AG04450 (cell line): Measurements from ENCODE around the gene NUP153. TPM values are rescaled to one million over a fixed set of nuclear protein-coding genes. Genes with fewer than 3 reads are reported as not detected.

ENCODE experiments used
- CTCF ChIA-PET: fragments of 300-600, 350-600 bp; formaldehyde crosslinking; extraction: SDS; loops from one replicate; lab custom pipeline; 2022; ENCODE audit warnings: antibody characterized with exemption, inconsistent platforms; lab: Charles Lee
- POLR2A ChIA-PET: fragments of 350-600 bp; formaldehyde crosslinking; extraction: SDS; loops from one replicate; lab custom pipeline; 2021; ENCODE audit warnings: antibody characterized with exemption, inconsistent platforms; lab: Yijun Ruan, JAX
- DNase-seq: peaks from one replicate; pipeline ENCODE4 v3.0.0-alpha.2; 2011; ENCODE audit warnings: low read depth, low spot score
- H3K27ac ChIP-seq: one replicate; pipeline ENCODE4 v1.5.1; 2012; ENCODE audit warnings: low read depth, low read length, control low read depth
- H3K27me3 ChIP-seq: one replicate; pipeline ENCODE4 v1.6.0; 2012; ENCODE audit warnings: low read length; ENCODE audit not compliant: control insufficient read depth, insufficient read depth
- H3K4me3 ChIP-seq: 2 replicates; pipeline ENCODE4 v1.5.1; 2011; ENCODE audit warnings: mild to moderate bottlenecking, low read depth, low read length, control low read depth
- H3K9me3 ChIP-seq: 2 replicates; pipeline ENCODE4 v1.5.1; 2012; ENCODE audit warnings: low read length; ENCODE audit not compliant: control insufficient read depth, insufficient read depth
- polyA plus RNA-seq: library from polyadenylated mRNA; depleted of rRNA; stranded (reverse); fragments of >200 nt; gene quantifications from 2 replicates; pipeline ENCODE4 v1.2.3, GENCODE V29; 2011
- TF ChIP-seq, protein P1 (sequence below): IDR thresholded peaks from 2 replicates; pipeline ENCODE4 v1.5.1; 2011; ENCODE audit warnings: low read depth, low read length, control low read depth, inconsistent platforms

The NUP153 gene
- polyA plus RNA-seq, 1 experiment: 35.2 TPM

DNA sequence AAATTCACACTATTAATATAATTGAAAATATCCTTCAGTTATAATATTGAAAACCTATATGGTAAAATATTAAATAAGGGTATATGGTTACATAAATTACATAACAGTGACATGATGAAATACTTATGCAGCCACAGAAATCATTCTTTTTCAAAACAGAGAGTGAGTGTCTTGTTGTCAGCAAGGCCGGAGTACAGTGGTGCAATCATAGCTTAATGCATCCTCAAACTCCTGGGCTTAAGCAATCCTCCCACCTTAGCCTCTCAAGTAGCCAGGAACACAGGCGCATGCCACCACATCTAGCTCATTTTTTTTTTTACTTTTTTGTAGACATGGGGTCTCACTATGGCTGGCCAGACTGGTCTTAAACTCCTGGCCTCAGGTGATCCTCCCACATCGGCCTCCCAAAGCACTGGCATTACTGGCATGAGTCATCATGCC, 66.2 kb downstream of the NUP153 start:
- TF ChIP-seq, protein P1, sequence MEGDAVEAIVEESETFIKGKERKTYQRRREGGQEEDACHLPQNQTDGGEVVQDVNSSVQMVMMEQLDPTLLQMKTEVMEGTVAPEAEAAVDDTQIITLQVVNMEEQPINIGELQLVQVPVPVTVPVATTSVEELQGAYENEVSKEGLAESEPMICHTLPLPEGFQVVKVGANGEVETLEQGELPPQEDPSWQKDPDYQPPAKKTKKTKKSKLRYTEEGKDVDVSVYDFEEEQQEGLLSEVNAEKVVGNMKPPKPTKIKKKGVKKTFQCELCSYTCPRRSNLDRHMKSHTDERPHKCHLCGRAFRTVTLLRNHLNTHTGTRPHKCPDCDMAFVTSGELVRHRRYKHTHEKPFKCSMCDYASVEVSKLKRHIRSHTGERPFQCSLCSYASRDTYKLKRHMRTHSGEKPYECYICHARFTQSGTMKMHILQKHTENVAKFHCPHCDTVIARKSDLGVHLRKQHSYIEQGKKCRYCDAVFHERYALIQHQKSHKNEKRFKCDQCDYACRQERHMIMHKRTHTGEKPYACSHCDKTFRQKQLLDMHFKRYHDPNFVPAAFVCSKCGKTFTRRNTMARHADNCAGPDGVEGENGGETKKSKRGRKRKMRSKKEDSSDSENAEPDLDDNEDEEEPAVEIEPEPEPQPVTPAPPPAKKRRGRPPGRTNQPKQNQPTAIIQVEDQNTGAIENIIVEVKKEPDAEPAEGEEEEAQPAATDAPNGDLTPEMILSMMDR: no peak
- H3K27ac ChIP-seq: no peak overlapping the region
- CTCF ChIA-PET: no interaction called here
- no peaks in the 10 kb centered on the region for H3K9me3 ChIP-seq
- no peak overlapping the region for H3K4me3 ChIP-seq
- DNase-seq: no peak
- no peaks in the 10 kb centered on the region for H3K27me3 ChIP-seq
- POLR2A ChIA-PET: no interaction called here

DNA sequence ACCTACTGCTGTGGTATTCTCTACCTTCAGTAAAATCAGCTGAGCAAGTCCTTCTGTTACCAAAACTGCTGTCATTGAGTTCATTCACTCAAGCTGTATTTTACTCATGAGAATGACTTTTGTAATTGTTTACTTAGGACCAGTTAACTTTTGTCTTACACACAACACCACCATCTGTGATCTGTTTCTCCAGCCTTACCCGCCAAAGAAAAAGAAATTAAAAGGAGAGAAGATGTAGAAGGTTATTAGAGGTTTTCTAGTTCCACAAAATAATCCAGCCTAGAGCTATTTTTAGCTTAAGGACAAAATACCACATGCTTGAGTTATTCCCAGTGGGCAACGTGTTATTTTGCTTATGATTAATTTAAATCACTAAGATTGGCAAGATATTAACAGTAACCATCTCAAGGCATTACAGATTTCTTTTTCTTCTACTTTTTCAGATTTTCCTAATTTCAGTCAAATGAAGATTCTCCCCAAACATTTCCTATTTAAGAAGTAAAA, 68.5 kb downstream of the NUP153 start:
- Histone ChIP-seq H3K9me3 (no peaks in the 10 kb centered on the region), H3K27me3 (no peaks in the 10 kb centered on the region), H3K27ac (no peak overlapping the region), H3K4me3 (no peak overlapping the region)
- TF ChIP-seq, protein P1: no peak
- ChIA-PET POLR2A (no interaction called here), CTCF (interaction anchor here (1.3 to 1.5 kb wide), 2 partner anchors 54 to 166 kb away, joined by 5 to 7 read pairs; no protein-coding TSS in a partner anchor)
- DNase-seq: no peak

DNA sequence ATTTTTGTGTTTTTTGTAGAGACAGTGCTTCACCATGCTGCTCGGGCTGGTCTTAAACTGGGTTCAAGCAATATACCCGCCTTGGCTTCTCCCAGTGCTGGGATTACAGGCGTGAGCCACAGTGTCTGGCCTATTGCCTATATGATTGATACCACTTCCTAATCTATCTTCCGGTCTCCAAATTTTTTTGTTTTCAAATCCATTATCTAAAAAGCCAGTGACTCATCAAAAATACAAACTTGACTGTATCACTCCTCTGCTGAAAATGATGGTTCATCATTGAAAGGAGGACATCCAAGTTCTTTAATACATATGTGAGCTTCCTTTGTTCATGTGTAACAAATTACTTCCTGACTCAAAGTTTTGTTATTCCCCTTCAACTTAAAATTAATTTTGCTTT, 71.2 kb downstream of the NUP153 start:
- ChIA-PET CTCF (interaction anchor here (0.5 kb wide), 1 partner anchor 436 kb away, joined by 3 read pairs; no protein-coding TSS in a partner anchor), POLR2A (interaction anchor here (0.7 kb wide), 1 partner anchor 288 kb away, joined by 16 read pairs; no protein-coding TSS in a partner anchor)
- Histone ChIP-seq H3K27me3 (no peaks in the 10 kb centered on the region), H3K4me3 (no peak overlapping the region), H3K27ac (no peak overlapping the region), H3K9me3 (no peaks in the 10 kb centered on the region)
- DNase-seq: no peak
- TF ChIP-seq, protein P1: no peak

DNA sequence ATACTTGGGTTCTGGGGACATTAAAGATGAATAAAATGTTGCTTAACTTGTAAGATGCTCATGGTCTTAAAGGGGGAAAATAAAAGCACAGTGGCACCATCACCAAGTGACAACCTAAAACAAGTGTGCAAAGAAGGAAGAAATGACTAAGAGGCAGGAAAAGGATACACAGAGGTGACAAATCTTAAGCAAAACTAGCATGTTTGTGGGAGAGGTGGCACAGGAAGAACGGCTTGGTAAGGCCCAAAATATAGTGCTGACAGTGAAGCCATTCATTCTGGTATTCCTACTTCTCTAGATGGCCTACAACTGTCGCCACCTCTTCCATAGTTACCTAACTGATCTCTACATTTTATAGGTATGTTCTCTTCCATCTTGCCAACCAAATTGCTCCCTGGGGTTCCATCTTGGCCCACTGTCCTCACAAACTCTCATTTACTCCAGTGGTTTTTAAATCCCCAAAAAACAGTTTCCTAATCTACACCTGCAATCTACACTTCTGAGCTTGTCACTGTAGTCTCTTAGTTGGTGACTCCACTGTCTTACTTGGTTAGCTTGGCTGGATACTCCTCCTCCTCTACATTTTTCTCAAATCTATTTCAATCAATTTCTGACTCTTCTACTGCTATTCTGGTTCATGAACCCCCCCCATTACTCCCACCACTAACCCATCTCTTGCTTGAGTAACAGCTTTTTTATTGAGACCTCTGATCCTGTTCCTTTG, 73.1 kb downstream of the NUP153 start:
- CTCF ChIA-PET: interaction anchor here (0.7 kb wide), 1 partner anchor 212 kb away, joined by 6 read pairs; no protein-coding TSS in a partner anchor
- POLR2A ChIA-PET: no interaction called here
- no peak overlapping the region for H3K4me3 ChIP-seq

More for the DNA sequence above, 73.1 kb downstream of the NUP153 start:
- Histone ChIP-seq H3K27me3 (no peaks in the 10 kb centered on the region), H3K9me3 (no peaks in the 10 kb centered on the region), H3K27ac (no peak overlapping the region)
- TF ChIP-seq, protein P1: no peak
- DNase-seq: no peak
